Measurements from ENCODE around the gene CLEC9A.

DNA sequence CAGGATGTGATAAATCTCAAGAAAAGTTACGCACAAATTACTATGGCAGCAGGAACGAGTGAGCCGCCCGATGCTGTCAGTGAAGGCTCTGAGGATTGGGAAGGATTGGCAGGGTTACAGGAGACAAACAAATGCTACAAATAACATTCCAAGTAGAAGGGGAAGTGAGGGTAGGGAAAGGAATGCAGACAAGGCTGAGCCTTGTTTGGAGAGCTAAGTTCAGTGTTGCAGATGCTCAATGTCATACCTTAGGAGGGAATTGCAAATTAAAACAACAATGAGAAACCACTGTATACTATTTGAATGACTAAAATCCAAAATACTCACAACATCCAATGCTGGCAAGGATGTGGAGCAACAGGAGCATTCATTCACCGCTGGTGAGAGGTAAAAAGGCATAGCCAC, 1.3 kb downstream of the CLEC9A start:
- TF ChIP-seq POLR2A (IDR thresholded peaks at IDR 0.05; ENCODE audit: low read length) (no peak), MAFK (IDR thresholded peaks at IDR 0.05; ENCODE audit: partially characterized antibody) (no peak), JUN (IDR thresholded peaks at IDR 0.05) (no peak), ZFP36 (IDR thresholded peaks at IDR 0.05; ENCODE audit: borderline replicate concordance, partially characterized antibody) (no peak), CHD2 (IDR thresholded peaks at IDR 0.05; ENCODE audit: low read length, partially characterized antibody) (no peak), EP300 (IDR thresholded peaks at IDR 0.05) (no peak), RFX5 (IDR thresholded peaks at IDR 0.05) (no peak)
- TF ChIP-seq, protein P1, sequence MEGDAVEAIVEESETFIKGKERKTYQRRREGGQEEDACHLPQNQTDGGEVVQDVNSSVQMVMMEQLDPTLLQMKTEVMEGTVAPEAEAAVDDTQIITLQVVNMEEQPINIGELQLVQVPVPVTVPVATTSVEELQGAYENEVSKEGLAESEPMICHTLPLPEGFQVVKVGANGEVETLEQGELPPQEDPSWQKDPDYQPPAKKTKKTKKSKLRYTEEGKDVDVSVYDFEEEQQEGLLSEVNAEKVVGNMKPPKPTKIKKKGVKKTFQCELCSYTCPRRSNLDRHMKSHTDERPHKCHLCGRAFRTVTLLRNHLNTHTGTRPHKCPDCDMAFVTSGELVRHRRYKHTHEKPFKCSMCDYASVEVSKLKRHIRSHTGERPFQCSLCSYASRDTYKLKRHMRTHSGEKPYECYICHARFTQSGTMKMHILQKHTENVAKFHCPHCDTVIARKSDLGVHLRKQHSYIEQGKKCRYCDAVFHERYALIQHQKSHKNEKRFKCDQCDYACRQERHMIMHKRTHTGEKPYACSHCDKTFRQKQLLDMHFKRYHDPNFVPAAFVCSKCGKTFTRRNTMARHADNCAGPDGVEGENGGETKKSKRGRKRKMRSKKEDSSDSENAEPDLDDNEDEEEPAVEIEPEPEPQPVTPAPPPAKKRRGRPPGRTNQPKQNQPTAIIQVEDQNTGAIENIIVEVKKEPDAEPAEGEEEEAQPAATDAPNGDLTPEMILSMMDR (IDR thresholded peaks at IDR 0.05): no peak
- TF ChIP-seq, protein P2, sequence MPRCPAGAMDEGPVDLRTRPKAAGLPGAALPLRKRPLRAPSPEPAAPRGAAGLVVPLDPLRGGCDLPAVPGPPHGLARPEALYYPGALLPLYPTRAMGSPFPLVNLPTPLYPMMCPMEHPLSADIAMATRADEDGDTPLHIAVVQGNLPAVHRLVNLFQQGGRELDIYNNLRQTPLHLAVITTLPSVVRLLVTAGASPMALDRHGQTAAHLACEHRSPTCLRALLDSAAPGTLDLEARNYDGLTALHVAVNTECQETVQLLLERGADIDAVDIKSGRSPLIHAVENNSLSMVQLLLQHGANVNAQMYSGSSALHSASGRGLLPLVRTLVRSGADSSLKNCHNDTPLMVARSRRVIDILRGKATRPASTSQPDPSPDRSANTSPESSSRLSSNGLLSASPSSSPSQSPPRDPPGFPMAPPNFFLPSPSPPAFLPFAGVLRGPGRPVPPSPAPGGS (IDR thresholded peaks at IDR 0.05): no peak
- TF ChIP-seq, protein P3, sequence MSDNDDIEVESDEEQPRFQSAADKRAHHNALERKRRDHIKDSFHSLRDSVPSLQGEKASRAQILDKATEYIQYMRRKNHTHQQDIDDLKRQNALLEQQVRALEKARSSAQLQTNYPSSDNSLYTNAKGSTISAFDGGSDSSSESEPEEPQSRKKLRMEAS (IDR thresholded peaks at IDR 0.05): no peak
- TF ChIP-seq, protein P4, sequence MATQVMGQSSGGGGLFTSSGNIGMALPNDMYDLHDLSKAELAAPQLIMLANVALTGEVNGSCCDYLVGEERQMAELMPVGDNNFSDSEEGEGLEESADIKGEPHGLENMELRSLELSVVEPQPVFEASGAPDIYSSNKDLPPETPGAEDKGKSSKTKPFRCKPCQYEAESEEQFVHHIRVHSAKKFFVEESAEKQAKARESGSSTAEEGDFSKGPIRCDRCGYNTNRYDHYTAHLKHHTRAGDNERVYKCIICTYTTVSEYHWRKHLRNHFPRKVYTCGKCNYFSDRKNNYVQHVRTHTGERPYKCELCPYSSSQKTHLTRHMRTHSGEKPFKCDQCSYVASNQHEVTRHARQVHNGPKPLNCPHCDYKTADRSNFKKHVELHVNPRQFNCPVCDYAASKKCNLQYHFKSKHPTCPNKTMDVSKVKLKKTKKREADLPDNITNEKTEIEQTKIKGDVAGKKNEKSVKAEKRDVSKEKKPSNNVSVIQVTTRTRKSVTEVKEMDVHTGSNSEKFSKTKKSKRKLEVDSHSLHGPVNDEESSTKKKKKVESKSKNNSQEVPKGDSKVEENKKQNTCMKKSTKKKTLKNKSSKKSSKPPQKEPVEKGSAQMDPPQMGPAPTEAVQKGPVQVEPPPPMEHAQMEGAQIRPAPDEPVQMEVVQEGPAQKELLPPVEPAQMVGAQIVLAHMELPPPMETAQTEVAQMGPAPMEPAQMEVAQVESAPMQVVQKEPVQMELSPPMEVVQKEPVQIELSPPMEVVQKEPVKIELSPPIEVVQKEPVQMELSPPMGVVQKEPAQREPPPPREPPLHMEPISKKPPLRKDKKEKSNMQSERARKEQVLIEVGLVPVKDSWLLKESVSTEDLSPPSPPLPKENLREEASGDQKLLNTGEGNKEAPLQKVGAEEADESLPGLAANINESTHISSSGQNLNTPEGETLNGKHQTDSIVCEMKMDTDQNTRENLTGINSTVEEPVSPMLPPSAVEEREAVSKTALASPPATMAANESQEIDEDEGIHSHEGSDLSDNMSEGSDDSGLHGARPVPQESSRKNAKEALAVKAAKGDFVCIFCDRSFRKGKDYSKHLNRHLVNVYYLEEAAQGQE (IDR thresholded peaks at IDR 0.05): no peak

All from A549 (cell line).